ENCODE data around the gene NKX1-1. TPM values are rescaled to one million over a fixed set of nuclear protein-coding genes. Genes with fewer than 3 reads are reported as not detected.
A peak's percentile ranks its signal among the peaks of the same experiment; 100 is the strongest.
"Not testable (repeated sequence)": the region's sequence is repeated elsewhere in the genome, so short reads cannot be mapped to it uniquely, and the experiment has no call there.

NKX1-1 gene
- total RNA-seq, 1 donor from 2014 or later: not detected

DNA sequence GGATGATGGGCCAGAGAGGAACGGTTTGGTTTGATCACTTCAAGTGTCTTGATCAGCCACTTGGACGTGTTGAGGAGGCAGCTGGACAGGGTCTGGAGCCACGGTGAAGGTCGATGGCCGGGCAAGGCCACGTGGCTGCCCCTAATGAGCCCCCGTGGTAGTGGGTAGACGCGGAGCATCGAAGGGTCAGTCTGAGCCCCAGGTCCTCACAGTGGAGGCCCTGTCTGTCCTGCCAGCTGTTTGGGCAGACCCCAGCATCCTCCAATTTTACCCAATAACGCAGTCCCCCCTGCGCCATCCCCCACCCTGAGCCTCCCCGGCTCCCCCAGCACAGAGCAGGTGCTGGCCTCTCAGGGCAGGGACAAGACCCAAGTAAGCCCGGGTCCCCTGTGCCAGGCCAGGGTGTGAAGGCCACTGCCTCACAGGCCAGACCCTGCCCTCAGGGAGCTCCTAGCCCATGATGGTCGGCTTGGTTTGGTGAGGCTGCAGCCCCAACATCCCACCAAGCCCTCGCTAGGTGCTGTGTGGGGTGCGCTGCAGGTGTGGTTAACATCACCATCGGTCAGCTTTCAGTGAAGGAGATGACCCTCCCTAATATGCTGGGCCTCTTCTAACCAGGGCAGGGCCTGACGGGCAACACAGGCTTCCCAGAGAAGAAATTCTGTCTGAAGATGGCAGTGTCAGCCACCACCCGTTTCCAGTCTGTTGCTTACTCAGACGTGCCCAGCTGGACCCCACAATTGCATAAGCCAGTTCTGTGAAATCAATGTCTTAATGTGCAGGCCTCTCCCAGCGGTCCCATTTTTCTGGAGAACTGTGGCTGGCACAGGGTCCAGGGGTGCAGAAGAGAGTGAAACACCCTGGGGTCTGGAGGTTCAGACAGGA, 40.5 kb upstream of the NKX1-1 start:
- no peaks in the 10 kb centered on the region for H3K36me3 Mint-ChIP-seq
- H3K27ac Mint-ChIP-seq: no peak overlapping the region
- H3K9me3 Mint-ChIP-seq: no peaks in the 10 kb centered on the region
- TF ChIP-seq, protein P1, sequence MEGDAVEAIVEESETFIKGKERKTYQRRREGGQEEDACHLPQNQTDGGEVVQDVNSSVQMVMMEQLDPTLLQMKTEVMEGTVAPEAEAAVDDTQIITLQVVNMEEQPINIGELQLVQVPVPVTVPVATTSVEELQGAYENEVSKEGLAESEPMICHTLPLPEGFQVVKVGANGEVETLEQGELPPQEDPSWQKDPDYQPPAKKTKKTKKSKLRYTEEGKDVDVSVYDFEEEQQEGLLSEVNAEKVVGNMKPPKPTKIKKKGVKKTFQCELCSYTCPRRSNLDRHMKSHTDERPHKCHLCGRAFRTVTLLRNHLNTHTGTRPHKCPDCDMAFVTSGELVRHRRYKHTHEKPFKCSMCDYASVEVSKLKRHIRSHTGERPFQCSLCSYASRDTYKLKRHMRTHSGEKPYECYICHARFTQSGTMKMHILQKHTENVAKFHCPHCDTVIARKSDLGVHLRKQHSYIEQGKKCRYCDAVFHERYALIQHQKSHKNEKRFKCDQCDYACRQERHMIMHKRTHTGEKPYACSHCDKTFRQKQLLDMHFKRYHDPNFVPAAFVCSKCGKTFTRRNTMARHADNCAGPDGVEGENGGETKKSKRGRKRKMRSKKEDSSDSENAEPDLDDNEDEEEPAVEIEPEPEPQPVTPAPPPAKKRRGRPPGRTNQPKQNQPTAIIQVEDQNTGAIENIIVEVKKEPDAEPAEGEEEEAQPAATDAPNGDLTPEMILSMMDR (IDR thresholded peaks at IDR 0.05; ENCODE audit: unreplicated experiment): no peak
- H3K4me3 Mint-ChIP-seq: no peak overlapping the region
- peaks cover 27% of the 10 kb centered on the region for H3K27me3 Mint-ChIP-seq (ENCODE audit: low read depth)
- DNase-seq (ENCODE audit: low spot score in 2 of 2, unreplicated experiment in 2 of 2): no peak
- no peaks in the 10 kb centered on the region for H3K4me1 Mint-ChIP-seq

DNA sequence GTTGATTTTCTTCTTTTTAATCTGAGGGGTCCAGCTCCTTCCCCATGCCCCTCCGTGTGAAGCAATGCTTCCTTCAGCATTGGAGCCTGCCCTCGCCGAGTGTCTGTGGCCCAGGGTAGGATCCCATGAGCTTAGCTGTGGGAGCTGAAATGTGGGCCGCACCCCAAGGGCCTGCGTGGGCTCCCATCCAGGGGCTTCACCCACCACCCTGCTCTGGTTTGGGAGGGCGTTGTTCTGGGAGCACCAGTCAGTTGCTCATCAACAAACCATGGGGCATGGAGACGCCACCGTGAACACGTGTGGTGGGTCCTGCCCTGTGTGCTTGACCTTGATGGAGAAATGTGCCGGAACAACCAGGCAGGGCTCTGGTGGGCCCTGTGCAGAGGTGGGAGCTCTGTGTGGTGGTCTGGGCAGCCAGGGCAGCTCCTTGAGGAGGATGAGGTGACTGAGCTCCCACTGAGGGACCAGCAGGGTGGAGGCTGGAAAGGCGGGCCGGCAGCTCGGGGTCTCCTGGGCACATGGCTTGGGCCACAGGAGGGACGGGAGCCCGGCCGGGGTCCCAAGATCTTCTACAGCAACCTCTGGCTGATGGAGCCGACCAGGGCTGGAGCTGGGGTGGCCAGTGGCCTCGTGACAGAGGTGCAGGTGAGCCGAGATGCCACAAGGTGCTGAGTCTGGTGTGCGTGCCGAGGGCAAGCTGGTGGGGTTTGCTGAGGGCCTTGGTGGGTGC, 39.6 kb upstream of the NKX1-1 start:
- Mint-ChIP-seq H3K36me3 (no peaks in the 10 kb centered on the region), H3K4me3 (no peak overlapping the region), H3K27ac (no peak overlapping the region), H3K4me1 (no peaks in the 10 kb centered on the region), H3K27me3 (ENCODE audit: low read depth) (peaks cover 27% of the 10 kb centered on the region), H3K9me3 (no peaks in the 10 kb centered on the region)
- DNase-seq (ENCODE audit: low spot score in 2 of 2, unreplicated experiment in 2 of 2): no peak
- TF ChIP-seq, protein P1 (IDR thresholded peaks at IDR 0.05; ENCODE audit: unreplicated experiment): no peak

DNA sequence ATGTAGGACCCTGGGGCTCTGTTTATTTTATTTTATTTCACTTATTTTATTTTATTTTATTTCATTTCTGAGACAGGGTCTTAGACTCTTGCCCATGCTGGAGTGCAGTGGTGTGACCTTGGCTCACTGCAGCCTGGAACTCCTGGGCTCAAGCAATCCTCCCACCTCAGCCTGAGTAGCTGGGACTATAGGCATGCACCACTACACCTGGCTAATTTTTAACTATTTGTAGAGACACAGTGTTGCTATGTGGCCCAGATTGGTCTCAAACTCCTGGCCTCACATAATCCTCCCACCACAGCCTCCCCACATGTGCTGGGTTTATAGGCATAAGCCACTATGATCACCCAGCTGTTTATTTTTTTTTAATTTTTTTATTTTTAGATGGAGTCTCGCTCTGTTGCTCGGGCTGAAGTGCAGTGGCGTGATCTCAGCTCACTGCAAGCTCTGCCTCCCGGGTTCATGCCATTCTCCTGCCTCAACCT, 37.5 kb upstream of the NKX1-1 start:
- not testable (repeated sequence) for DNase-seq (ENCODE audit: low spot score in 2 of 2, unreplicated experiment in 2 of 2); H3K9me3 Mint-ChIP-seq; H3K4me3 Mint-ChIP-seq; H3K36me3 Mint-ChIP-seq; H3K4me1 Mint-ChIP-seq; H3K27ac Mint-ChIP-seq
- H3K27me3 Mint-ChIP-seq (ENCODE audit: low read depth): peaks cover 27% of the 10 kb centered on the region

DNA sequence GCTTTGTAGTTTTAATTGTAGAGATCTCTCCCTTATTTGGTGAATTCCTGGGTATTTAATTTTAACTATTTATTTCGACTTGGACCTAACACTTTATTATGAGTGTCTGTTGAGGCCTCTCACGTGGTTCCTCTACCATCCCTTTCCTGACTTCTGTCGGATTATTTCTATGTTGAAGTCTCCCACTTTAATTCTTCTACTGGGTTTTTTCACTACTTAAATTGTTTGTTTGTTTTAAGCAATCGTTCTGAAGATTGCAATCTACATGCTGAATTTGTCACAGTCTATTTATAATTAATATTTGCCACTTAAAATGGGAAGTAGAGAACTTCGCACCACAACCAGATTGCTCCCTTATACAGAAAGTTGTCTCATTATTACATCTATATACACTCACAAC, 20.8 kb upstream of the NKX1-1 start:
- Mint-ChIP-seq H3K27ac (no peak overlapping the region), H3K4me1 (no peaks in the 10 kb centered on the region), H3K27me3 (ENCODE audit: low read depth) (peaks cover 39% of the 10 kb centered on the region), H3K36me3 (no peaks in the 10 kb centered on the region), H3K9me3 (no peaks in the 10 kb centered on the region), H3K4me3 (no peak overlapping the region)
- TF ChIP-seq, protein P1 (IDR thresholded peaks at IDR 0.05; ENCODE audit: unreplicated experiment): no peak
- no peak for DNase-seq (ENCODE audit: low spot score in 2 of 2, unreplicated experiment in 2 of 2)

DNA sequence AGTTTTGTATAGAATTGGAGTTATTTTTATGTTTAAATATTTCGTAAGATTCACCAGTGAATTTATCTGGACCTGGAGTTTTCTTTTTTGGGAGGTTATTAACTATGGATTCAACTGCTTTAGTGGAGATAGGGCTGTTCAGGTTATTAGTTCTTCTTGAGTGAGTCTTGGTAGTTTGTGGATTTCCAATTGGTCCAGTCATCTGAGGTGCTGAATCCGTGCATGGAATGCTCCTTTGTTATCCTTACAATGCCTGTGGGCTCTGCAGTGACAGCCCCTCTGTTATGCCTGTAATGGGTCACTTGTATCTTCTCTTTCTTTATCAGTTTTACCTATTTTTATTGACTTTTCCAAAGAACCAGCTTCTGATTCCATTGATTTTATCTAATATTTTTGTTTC, 15.4 kb upstream of the NKX1-1 start:
- H3K4me1 Mint-ChIP-seq: no peaks in the 10 kb centered on the region
- peaks cover 79% of the 10 kb centered on the region for H3K27me3 Mint-ChIP-seq (ENCODE audit: low read depth)
- TF ChIP-seq, protein P1 (IDR thresholded peaks at IDR 0.05; ENCODE audit: unreplicated experiment): no peak
- no peak overlapping the region for H3K4me3 Mint-ChIP-seq
- DNase-seq (ENCODE audit: low spot score in 2 of 2, unreplicated experiment in 2 of 2): no peak
- no peaks in the 10 kb centered on the region for H3K36me3 Mint-ChIP-seq
- no peaks in the 10 kb centered on the region for H3K9me3 Mint-ChIP-seq
- no peak overlapping the region for H3K27ac Mint-ChIP-seq

DNA sequence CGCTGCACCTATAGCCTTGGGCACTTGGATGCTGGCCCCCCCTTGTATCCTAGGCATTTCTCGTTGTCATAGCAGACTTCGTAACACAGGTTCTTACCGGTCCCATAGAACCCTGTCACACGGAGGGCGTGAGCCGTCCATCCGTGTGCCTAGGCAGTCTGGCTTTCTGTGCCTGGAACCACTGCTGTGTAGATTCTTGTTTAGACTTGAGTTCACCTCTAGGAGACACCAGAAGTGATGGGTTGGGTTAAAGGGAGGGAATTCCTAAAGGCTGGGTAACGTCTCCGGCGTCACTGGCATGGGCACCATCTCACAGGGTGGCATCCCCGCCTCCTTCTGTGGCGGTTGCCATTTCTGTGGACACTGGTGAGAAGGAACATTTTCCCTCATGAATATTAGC, 13.5 kb upstream of the NKX1-1 start:
- Mint-ChIP-seq H3K27ac (no peak overlapping the region), H3K36me3 (no peaks in the 10 kb centered on the region), H3K4me1 (no peaks in the 10 kb centered on the region), H3K4me3 (no peak overlapping the region), H3K9me3 (no peaks in the 10 kb centered on the region), H3K27me3 (ENCODE audit: low read depth) (peaks cover 87% of the 10 kb centered on the region)
- TF ChIP-seq, protein P1 (IDR thresholded peaks at IDR 0.05; ENCODE audit: unreplicated experiment): no peak
- peak in 1 of 2 experiments; percentile 11 for DNase-seq (ENCODE audit: low spot score in 2 of 2, unreplicated experiment in 2 of 2)

Data from mesothelial cell of epicardium (in vitro differentiated cells).